ENCODE data around the gene NAB2.
"Not testable (repeated sequence)": the region's sequence is repeated elsewhere in the genome, so short reads cannot be mapped to it uniquely, and the experiment has no call there.

Gene NAB2, protein sequence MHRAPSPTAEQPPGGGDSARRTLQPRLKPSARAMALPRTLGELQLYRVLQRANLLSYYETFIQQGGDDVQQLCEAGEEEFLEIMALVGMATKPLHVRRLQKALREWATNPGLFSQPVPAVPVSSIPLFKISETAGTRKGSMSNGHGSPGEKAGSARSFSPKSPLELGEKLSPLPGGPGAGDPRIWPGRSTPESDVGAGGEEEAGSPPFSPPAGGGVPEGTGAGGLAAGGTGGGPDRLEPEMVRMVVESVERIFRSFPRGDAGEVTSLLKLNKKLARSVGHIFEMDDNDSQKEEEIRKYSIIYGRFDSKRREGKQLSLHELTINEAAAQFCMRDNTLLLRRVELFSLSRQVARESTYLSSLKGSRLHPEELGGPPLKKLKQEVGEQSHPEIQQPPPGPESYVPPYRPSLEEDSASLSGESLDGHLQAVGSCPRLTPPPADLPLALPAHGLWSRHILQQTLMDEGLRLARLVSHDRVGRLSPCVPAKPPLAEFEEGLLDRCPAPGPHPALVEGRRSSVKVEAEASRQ

DNA sequence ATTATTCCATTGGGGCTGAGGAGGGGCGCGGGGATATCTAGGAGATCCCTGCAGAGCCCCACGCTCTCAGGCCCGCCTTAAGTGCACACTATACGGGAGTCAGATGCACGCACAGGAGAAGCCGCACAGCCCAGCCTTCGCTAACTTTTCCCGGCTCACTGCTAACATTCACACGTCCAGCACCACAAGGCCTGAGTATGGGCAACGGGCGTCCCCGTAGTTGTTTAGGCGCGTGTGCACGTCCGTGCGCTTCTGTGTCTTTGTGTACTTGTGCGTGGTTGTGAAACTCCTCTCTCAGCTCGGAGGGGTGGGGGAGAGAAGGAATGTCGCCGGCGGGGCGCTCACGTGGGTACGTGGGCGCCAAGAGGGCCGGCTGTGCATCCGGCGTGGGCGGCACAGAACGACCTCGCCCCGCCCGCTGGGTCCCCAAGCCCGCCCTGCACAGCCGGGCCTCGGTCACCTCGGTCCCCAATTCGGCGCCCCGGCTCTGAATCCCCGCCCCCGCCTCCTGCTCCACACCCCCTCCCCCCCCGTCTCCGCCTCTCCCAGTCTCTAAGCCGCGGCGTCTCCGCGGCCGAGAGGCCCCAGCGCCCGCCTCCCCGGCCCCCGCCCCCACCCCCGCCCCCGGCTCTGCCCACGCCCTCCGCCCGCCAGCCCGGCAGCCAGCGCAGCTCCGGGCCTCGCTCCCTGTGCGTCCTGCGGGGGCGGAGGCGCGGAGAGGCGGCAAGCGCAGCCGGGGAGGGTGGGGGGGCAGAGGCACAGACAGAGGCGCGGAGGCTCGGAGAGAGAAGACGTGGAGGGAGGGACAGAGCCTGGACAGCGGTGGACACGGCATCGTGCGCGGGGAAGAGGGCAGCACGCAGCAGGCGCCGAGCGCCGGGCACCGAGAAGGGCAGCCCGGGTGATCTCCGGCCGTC, at the start of gene NAB2:
NAB2 (plus strand) TSS at position 761 of the 917 bp plus-strand sequence. CDS start 158 bp downstream, outside the sequence.
- peak within 1 kb of the TSS; percentile 76 for H3K4me3 ChIP-seq (ENCODE audit: low read depth, low read length)

DNA sequence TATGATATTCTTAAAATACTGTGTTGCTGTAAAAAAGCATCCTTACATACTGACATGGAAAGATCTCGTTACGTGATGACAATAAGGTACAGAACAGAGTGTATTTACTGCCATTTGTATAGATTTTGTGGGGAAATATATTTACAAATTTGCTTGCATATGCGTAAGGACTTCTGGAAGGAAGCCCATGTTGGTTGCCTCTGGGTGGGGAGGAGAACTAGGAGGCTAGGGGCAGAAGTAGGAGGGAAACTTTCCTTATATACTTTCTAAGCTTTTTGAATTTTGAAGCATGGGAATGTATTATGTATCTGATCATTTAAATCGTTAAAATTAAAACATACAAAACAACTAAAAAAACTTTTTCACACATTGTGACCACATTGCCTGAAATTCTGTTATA, 48.7 kb upstream of the NAB2 start:
- no peak overlapping the region for H3K4me3 ChIP-seq (ENCODE audit: low read depth, low read length)

DNA sequence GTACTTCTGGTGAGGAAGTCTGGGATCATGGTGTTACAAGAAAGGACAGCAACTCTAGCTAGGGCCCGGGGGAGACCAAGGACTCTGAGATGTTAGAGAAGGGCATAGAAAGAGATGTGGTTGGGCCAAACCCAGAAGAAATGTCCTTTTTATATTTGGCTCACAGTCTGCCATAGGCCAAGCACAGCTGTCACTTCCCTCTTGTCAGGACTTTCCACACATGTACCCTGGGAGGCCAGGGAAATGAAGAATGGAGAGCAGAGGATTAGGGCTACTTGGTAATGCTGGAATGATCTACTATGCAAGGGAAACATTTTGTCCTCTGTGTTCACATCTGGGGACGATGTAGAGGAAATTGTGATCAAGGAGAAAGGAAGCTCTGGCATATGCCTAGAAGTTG, 48.2 kb upstream of the NAB2 start:
- no peak overlapping the region for H3K4me3 ChIP-seq (ENCODE audit: low read depth, low read length)

DNA sequence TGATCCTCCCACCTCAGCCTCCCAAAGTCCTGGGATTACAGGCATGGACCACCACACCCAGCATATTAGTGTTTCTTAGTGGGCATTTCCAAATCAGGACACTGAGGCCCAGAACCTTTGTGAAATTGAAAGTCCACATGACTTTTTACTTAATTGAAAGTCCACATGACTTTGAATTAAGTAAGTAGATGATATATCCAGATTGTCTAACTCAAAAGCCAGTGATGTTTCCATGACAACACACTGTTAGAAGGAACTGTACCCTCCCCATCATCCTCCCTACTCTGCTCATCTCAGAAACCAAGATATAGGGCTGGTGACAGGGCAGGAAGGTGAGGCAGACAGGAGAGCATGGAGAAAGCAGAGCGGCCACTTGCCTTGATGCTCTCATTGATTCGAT, 46.2 kb upstream of the NAB2 start:
- H3K4me3 ChIP-seq (ENCODE audit: low read depth, low read length): no peak overlapping the region

DNA sequence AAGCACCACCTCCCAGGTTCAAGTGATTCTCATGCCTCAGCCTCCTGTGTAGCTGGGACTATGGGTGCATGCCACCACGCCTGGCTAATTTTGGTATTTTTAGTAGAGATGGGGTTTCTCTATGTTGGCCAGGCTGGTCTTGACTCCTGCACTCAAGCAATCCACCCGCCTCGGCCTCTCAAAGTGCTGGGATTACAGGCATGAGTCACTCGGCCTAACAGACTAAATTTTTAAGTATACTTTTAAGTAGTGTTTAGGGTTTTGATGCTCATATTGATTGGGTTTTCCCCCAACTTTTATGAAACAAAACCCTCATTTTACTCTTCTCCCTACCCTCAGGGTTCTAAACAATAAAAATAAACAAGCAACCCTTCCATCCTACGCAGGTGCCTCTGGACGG, 44.4 kb upstream of the NAB2 start:
- no peak overlapping the region for H3K4me3 ChIP-seq (ENCODE audit: low read depth, low read length)

DNA sequence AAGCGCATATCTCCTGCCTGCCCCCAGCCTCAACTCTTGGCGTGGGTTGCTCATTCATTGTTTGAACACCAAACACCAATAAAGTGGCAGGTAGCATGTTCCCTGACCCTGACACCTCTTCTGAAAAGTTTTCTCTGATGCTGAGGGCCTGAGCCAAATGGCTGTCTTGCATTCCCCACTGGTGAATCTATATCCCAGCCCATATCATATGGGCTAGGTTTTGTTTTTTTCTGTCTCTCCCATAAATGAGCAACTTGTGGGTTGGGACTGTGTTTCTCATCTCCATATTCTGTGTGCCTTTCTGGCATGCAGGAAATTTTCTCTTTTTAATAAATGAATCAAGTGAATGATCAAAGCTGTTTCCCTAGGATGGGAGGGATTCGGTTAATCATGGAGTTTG, 44.0 kb upstream of the NAB2 start:
- H3K4me3 ChIP-seq (ENCODE audit: low read depth, low read length): no peak overlapping the region

DNA sequence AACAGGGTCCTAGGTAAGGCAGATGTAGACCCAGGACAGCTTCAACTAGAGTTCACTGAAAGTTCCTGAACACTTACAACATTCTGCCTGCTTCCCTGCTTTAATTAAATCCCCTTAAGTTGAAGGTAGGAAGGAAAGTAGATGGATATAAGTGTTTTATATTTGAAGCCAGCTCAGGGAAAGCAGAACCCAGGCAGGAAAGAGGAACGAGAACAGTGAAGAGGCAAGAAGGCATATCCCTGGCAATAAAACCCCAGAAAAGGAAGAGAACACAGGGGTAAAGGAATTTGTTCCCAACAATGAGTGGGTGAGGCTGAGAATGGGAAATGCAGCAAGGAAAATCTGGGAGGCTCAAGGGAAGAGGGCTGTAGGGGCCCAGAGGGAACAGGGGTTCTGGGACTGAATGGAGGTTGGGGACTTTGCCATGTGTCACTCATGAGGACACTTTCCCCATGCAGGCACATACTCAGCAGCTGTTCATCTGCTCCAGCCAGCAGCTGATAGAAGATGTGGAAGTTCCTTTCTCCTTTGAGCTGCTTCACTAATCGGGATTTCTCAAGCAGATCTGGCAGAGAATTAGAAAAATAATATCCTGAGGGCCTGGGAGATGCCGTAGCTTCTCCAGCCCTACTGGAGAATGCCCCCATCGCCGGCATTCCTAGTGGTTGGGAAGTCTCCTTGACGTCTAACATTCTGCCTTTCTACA, 42.7 kb upstream of the NAB2 start:
- H3K4me3 ChIP-seq (ENCODE audit: low read depth, low read length): no peak overlapping the region

DNA sequence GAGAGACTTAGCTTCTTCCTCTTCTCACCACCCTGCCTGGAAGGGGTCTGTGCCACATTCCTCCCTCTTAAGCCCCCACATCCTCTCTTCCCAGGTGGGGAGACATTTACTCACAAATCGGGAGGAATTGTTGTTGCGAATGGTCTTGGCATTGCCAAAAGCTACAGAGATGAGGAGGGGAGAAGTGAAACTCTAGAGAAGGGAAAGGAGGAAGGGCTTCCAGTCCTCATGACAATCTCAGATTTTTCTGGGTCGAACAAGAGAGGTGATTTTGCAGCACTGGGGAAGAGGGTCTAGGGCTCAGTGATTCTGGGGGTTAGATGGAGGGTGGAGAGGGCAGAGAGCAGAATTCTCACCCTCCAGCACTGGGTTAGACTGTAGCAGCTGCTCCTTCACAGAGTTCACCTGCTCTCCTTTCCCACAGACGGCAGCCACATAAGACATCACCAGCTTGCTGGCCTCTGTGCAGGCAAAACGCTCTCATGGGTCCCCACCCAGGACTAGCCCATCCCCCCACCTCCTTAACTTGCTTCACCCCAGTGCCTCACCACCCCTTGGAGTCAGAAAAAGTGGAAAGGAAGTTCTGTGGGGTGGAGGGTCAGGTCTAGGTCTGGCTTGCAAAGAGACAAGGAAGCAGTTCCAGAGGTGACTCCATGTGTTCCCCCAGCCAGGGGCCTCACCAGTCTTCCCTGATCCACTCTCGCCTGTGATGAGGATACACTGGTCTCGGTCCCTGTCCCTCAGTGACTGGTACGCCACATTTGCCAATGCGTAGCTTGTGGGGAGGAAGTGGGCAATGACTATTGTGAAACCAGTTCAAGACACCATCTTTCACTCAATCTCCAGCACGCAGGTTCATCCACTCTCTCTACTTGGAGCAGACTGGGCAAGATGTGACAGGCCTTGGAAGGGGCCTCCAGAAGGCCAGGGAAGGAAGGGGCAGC, 41.7 kb upstream of the NAB2 start:
- H3K4me3 ChIP-seq (ENCODE audit: low read depth, low read length): no peak overlapping the region

DNA sequence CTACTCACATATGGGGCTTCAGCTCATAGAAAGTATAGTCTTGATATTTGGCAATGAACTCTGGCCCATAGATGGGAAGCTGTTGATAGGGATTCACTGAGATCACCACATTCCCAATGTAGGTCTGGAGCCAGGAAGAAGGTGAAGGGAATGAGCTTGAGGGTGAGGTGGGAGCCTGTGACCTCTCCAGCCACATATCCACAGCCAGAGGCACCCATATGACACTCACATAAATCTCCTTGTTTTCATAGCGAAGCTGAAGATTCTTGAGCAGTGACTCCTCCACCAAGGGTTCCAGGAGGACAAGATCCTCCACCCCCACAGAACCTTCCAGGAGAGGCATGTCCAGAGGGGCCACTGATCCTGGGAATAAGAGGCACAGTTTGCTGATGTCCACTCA, 40.9 kb upstream of the NAB2 start:
- H3K4me3 ChIP-seq (ENCODE audit: low read depth, low read length): no peak overlapping the region

DNA sequence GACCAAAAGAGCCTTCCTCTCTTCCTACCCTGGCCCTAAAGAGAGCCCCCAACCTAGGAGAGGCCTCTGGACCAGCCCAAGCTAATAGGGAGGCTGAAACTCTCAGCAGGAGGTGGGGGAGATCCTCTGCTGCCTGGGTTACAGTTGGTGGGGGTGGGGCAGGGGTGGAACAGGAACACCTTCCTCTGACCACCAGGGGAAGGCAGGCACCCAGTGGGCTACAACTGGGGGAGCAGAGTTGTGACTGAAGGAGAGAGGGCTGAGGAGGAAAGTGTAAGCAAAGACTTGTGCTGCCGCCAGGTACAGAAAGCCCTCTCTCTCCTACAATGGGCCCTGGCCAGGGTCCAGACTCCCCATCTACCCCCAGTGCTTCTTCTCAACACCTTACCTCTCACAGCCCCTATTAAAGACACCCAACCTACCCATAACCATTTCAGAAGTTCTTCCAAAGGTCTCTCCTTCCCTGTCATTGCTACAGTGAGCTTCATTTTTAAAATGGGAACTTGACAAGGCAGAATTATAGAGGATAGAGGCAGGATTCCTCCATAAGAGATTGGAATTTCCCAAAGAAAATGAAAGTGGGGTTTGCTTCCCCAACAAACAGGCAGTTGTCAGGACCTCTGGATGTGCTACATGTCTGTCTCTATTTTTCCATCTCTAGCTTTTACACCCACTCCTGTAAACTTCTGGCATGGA, 40.3 kb upstream of the NAB2 start:
- H3K4me3 ChIP-seq (ENCODE audit: low read depth, low read length): no peak overlapping the region

DNA sequence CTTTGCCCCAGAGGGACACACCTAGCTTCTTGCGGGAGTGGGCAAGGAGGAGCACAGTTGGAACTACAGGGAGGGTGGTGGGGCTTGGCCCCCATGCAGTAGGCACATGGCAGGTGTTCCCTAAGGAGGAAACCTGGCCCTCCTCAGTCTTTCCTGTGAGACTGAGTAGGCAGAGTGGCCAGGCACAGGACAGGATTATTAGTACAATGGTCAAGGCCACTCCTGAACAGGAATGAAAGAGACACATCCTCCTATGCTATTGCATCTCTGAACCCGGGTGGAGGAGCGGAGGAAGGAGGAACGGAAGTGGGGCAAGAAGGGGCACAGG, 39.8 kb upstream of the NAB2 start:
- no peak overlapping the region for H3K4me3 ChIP-seq (ENCODE audit: low read depth, low read length)

DNA sequence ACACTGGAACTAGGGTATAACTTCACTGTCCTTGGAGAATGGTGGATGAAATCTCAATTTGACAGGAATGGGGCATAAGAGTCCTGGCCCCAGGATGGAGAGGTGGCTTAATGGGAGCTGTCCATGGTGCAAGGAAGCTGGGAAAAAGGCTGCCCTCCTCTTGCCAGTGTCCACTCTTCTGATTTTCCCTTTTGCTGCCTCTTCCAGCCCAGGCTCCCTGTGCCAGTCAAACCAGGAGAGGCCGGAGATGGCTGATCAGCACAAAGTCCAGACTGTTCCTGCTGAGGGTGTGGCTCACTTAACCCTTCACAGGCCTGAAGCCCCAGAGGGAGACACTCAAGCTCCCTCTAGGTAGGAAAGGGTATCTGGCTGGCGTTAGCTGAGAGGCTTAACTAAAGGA, 39.0 kb upstream of the NAB2 start, which contains the start of gene MYO1A:
MYO1A (minus strand) TSS at position 240 of the 400 bp plus-strand sequence. CDS start 1,806 bp downstream, outside the sequence.
- no peak within 1 kb of the TSS for H3K4me3 ChIP-seq (ENCODE audit: low read depth, low read length)

DNA sequence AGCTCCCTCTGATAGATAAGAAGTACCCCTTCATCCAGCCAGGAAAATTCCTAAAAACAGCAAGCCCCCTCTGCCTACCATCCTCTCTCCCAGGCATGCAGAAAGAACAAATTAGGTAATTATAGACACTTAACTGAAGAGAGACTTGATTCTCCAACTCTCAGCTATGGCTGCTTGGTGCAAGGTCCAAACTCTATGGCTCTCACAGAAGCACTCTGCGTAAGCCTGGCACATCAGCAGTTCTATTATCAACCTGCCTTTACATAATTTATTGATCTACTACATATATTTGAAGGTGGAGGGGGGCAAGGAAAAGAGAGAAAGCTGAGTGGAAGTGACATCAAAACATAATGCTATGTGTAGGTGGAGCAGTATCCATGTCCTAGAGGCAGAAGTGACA, 37.9 kb upstream of the NAB2 start:
- H3K4me3 ChIP-seq (ENCODE audit: low read depth, low read length): no peak overlapping the region

DNA sequence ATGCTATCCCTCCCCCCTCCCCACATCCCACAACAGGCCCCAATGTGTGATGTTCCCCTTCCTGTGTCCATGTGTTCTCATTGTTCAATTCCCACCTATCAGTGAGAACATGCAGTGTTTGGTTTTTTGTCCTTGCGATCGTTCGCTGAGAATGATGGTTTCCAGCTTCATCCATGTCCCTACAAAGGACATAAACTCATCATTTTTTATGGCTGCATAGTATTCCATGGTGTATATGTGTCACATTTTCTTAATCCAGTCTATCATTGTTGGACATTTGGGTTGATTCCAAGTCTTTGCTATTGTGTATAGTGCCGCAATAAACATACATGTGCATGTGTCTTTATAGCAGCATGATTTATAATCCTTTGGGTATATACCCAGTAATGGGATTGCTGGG, 35.8 kb upstream of the NAB2 start:
- H3K4me3 ChIP-seq (ENCODE audit: low read depth, low read length): not testable (repeated sequence)

DNA sequence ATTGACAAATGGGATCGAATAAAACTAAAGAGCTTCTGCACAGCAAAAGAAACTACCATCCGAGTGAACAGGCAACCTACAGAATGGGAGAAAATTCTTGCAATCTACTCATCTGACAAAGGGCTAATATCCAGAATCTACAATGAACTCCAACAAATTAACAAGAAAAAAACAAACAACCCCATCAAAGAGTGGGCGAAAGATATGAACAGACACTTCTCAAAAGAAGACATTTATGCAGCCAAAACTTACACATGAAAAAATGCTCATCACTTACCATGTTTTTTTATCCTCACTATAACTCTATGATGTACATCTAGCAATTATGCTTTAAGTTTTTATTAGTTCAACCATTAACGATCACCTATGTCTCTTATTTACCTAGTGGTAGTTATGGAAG, 35.0 kb upstream of the NAB2 start:
- H3K4me3 ChIP-seq (ENCODE audit: low read depth, low read length): not testable (repeated sequence)

DNA sequence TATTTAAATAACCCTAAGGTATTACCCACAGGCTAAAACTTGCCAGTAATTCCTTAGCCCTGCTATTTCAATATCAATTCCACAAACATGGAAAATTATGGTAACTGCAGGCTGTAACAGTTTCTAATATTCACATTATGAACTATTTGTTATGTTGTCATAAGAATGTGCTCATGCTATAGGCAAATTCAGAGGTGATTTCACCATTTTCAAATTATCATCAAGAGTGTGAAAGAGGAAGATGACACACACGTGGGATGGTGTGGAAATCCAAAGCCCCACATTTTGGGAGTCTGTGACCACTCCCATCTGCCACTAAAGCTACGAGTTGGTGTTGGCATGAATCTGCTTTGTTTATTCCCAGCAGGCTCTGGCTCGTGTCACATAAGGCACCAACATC, 33.1 kb upstream of the NAB2 start:
- no peak overlapping the region for H3K4me3 ChIP-seq (ENCODE audit: low read depth, low read length)

DNA sequence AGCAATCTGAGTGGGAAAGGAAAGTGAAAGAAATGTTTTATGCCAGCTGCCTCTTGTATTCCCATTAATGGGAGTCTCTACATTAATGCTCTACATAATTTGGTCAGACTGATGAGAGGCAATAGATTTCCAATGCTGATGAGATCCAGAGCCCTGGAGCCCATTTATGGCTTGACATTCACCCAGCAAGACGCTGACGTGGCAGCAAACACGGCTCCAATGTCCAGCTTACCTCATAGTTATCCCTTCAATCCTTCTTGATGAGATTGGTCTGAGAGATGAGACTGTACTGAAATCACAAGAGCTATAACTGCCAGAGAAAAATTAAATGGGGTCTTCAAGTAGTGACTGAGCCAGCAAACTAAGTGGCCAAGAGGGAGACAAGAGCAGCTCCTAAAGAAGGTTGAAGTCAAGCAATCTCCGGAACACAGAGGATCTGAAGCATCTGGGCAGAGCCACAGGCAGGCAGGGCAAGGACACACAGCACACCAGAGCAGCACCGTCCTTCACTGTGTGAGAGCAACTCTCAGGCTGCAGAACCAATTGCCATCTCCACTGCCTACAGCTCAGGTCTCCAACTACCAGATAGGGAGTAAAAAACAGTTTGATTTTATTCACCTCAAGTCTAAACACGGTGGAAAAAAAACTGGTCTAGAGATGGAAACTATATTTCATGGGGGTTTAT, 31.7 kb upstream of the NAB2 start:
- H3K4me3 ChIP-seq (ENCODE audit: low read depth, low read length): no peak overlapping the region

DNA sequence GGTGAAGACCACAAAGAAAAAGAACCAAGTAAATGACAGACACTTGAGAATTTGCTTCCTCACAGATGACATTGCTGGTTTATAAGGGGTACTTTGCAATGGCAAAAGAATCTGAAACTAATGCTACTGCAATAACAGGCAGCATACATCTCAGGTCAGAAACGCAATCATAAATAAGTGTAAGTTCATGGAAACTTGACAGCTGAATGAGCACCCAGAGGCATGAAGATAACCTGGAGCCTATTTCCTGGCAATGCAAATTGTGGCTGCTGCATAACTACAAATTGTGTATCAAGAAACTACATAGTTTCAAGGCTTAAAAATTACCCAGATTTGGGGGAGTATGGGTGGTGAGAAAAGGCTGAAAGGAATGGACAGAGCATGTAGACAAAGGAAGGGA, 30.5 kb upstream of the NAB2 start:
- no peak overlapping the region for H3K4me3 ChIP-seq (ENCODE audit: low read depth, low read length)
